SH-SY5Y (cell line): ENCODE measurements around the gene CHD9.

Experiments
- GATA2 ChIP-seq: IDR thresholded peaks from 2 replicates; pipeline ENCODE4 v1.6.1; 2011; ENCODE audit warnings: mild to moderate bottlenecking, low read depth, low read length
- GATA3 ChIP-seq: IDR thresholded peaks from 2 replicates; pipeline ENCODE4 v1.6.1; 2011; ENCODE audit warnings: low read depth, mild to moderate bottlenecking, low read length, moderate library complexity

The CHD9 gene

DNA sequence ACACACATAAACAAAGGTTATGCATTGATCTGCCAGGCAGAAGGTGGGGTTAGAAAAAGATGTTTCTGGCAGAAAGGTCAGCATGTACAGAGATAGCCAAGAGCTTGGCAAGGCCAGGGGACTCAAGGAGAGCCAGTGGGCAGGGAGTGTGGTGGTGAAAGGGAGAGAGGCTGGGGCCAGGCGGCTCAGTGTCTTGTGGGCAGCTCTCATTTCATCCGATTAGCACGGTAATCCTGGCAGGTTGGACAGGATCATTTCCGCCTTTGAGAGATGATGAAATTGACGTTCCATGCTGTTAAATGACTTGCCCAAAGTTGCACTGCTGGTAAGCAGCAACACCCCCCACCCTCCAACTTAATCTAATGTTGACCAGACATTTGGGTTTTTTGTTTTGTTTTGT is 3.6 kb downstream of the CHD9 start:
- TF ChIP-seq GATA3 (no peak), GATA2 (no peak)

DNA sequence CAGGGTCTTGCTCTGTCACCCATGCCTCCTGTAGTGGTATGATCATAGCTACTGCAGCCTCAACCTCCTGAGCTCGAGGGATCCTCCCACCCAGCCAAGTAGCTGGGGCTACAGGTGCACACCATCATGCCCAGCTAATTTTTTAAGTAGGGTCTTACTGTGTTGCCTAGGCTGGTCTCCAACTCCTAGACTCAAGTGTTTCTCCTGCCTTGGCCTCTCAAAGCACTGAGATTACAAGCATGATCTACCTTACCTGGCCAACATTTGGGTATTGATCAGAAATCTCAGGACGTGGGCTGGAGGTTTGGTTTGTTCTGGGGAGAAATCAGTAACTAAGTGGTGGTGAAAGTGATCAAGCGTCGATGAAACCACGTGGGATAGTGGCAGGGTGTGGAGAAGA is 4.1 kb downstream of the CHD9 start:
- TF ChIP-seq GATA2 (no peak), GATA3 (no peak)

GRCh38 chr16:53059672-53060071 is 4.9 kb downstream of the CHD9 start:
- no peak for TF ChIP-seq GATA3
- no peak for TF ChIP-seq GATA2

- no peak for TF ChIP-seq GATA2
- TF ChIP-seq GATA3, result no peak
These were observed 6.5 kb downstream of the CHD9 start for GRCh38 chr16:53061256-53061655.

- TF ChIP-seq GATA2, result no peak
- TF ChIP-seq GATA3, result no peak
These were observed 6.9 kb downstream of the CHD9 start for GRCh38 chr16:53061701-53062159.

DNA sequence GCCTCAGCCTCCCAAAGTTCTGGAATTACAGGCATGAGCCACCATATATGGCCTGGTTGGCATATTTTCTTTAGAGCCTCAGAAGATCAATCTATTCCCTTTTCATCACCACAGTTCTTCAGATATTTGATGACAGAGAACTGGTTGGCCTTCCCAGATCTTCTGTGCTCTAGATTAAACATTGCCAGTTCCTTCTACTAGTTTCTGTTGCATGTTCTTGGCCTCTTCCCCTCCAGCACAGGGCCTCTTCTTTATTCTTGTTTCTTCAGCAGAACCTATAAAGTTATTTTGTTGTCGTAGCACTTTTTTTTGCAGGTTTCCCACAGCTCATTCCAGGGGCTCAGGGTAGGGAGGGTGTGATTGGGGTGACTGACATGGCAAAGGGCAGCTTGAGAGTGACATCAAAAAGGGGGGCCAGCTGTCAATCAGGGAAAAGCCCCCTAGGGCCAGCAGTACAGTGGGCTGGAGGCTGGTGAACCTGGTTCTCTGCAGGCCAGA is 9.3 kb downstream of the CHD9 start:
- TF ChIP-seq GATA3 (no peak), GATA2 (no peak)

DNA sequence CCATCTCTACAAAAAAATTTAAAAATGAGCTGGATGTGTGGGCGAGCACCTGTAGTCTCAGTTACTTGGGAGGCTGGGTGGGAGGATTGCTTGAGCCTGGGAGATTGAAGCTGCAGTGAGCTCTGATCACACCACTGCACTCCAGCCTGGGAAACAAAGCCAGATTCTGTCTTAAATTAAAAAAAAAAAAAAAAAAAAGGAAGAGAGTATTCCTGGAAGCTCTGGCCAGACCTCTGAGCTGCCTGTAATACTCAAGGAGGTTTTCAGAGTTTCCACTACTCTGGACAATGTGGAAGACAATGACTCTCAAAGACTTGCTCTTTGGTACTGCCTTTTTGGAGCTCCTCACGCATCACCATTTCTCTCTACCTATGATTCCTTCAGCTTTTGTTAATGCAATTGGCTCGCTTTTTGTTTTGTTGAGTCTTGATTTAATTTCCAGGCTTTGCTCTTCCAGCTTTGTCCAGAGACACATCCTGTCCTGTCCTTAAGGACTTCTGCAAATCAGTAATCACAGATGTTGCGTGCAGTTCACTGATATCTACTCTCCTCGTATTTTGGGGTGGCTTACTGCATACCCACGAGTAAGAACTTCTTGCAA is 10.8 kb downstream of the CHD9 start:
- TF ChIP-seq GATA3 (no peak), GATA2 (no peak)

DNA sequence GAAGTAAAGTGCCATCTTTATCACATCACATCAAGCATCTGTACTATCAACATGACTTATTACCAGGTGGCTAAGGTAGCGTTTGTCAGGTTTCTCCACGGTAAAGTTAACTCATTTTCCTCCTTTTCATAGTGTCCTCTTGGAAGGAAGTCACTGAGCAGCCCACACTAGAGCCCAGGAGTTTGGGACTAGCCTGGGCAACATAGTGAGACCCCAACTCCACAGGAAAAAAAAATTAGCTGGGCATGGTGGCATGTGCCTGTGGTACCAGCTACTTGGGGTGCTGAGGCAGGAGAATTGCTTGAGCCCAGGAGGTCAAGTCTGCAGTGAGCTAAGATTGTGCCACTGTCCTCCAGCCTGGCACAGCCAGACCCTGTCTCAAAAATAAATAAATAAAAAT is 12.9 kb downstream of the CHD9 start:
- TF ChIP-seq GATA3, result no peak
- TF ChIP-seq GATA2, result no peak

- no peak for TF ChIP-seq GATA2
These were observed 13.6 kb downstream of the CHD9 start for GRCh38 chr16:53068423-53068833.

GRCh38 chr16:53069772-53070171 is 15.0 kb downstream of the CHD9 start:
- no peak for TF ChIP-seq GATA3
- TF ChIP-seq GATA2, result no peak

GRCh38 chr16:53071748-53072301 is 17.0 kb downstream of the CHD9 start:
- no peak for TF ChIP-seq GATA3
- TF ChIP-seq GATA2, result no peak

GRCh38 chr16:53073022-53073421 is 18.2 kb downstream of the CHD9 start:
- TF ChIP-seq GATA3, result no peak
- TF ChIP-seq GATA2, result no peak

GRCh38 chr16:53078247-53078646 is 23.5 kb downstream of the CHD9 start:
- TF ChIP-seq GATA3, result no peak
- TF ChIP-seq GATA2, result no peak

- TF ChIP-seq GATA2 (no peak), GATA3 (no peak)
These were observed 24.1 kb downstream of the CHD9 start for GRCh38 chr16:53078765-53079485.

- no peak for TF ChIP-seq GATA2
- no peak for TF ChIP-seq GATA3
These were observed 25.7 kb downstream of the CHD9 start for GRCh38 chr16:53080345-53081031.
